H1 (cell line): ENCODE measurements around the gene KRT6C. TPM values are rescaled to one million over a fixed set of nuclear protein-coding genes. Genes with fewer than 3 reads are reported as not detected.

Experiments
- CTCF ChIA-PET: fragments of 300-600 bp; sonication (Branson Sonifier 250); formaldehyde crosslinking; loops from one replicate; lab custom pipeline; 2021; ENCODE audit not compliant: partially characterized antibody; lab: Charles Lee
- POLR2A ChIA-PET: fragments of 300-600 bp; sonication (Branson Sonifier 250); formaldehyde crosslinking; loops from one replicate; lab custom pipeline; 2021; ENCODE audit warnings: inconsistent platforms; ENCODE audit not compliant: partially characterized antibody; lab: Charles Lee
- DNase-seq, 2 experiments: peaks; one replicate each; pipeline versions ENCODE4 v3.0.0 to v3.0.0-alpha.2; 2010 to 2022; ENCODE audit warnings: low spot score in 2 of 2, low read depth in 1 of 2, mixed read lengths in 1 of 2
- FAIRE-seq: peaks from 2 replicates; lab custom pipeline; 2011; peaks lifted over from hg19 to GRCh38; lab: Jason Lieb, UNC
- H2AFZ ChIP-seq: 2 replicates; pipeline ENCODE4 v1.8.1; 2012; ENCODE audit warnings: low read length, inconsistent platforms
- H2AK5ac ChIP-seq: 2 replicates; pipeline ENCODE4 v1.6.1; 2013; ENCODE audit warnings: low read depth, low read length
- H2BK120ac ChIP-seq: replicated peaks from 2 replicates; pipeline ENCODE3; 2013; ENCODE audit warnings: low read depth, low read length, inconsistent platforms
- H2BK12ac ChIP-seq: 2 replicates; pipeline ENCODE4 v1.6.1; 2013; ENCODE audit warnings: low read depth, low read length
- H2BK15ac ChIP-seq: 2 replicates; pipeline ENCODE4 v1.6.1; 2013; ENCODE audit warnings: low read length
- H2BK20ac ChIP-seq: 2 replicates; pipeline ENCODE4 v1.6.1; 2013; ENCODE audit warnings: low read length
- H2BK5ac ChIP-seq: 2 replicates; pipeline ENCODE4 v1.6.1; 2013; ENCODE audit warnings: low read depth, low read length
- H3K14ac ChIP-seq: 2 replicates; pipeline ENCODE4 v1.6.1; 2013; ENCODE audit warnings: inconsistent platforms; ENCODE audit not compliant: insufficient read length
- H3K18ac ChIP-seq: 2 replicates; pipeline ENCODE4 v1.6.1; 2013; ENCODE audit warnings: low read length; ENCODE audit errors: extremely low read depth
- H3K23ac ChIP-seq: 2 replicates; pipeline ENCODE4 v1.6.1; 2013; ENCODE audit warnings: inconsistent platforms; ENCODE audit not compliant: insufficient read length
- H3K23me2 ChIP-seq: 2 replicates; pipeline ENCODE4 v1.6.1; 2013; ENCODE audit warnings: low read depth, low read length
- H3K27ac ChIP-seq: 2 replicates; pipeline ENCODE4 v1.6.1; 2011; ENCODE audit warnings: low read depth, low read length, inconsistent platforms
- H3K27me3 ChIP-seq, 4 experiments: replicated peaks in 1 of 4; 1 replicate in 1 of 4; 2 replicates in 3 of 4; pipeline versions ENCODE4 v1.6.1 to v1.8.1; 2011 to 2013; ENCODE audit warnings: low read length in 3 of 4, mild to moderate bottlenecking in 3 of 4, inconsistent platforms in 2 of 4, mixed read lengths in 2 of 4, moderate library complexity in 1 of 4; ENCODE audit not compliant: control insufficient read depth in 3 of 4, insufficient read depth in 3 of 4; ENCODE audit errors: extremely low read depth in 1 of 4
- H3K36me3 ChIP-seq, 4 experiments: 2 replicates each; pipeline versions ENCODE4 v1.6.1 to v1.8.1; 2011 to 2013; ENCODE audit warnings: mild to moderate bottlenecking in 4 of 4, low read length in 3 of 4, moderate library complexity in 2 of 4, control low read depth in 1 of 4, inconsistent platforms in 1 of 4; ENCODE audit not compliant: insufficient read depth in 4 of 4, control insufficient read depth in 2 of 4
- H3K4ac ChIP-seq: replicated peaks from 2 replicates; pipeline ENCODE3; 2013; ENCODE audit warnings: low read length, low read depth, mixed read lengths, inconsistent platforms; ENCODE audit not compliant: insufficient read length
- H3K4me1 ChIP-seq, 4 experiments: replicated peaks in 1 of 4; 1 replicate in 1 of 4; 2 replicates in 3 of 4; pipeline versions ENCODE4 v1.6.1 to v1.8.1; 2011 to 2013; ENCODE audit warnings: low read length in 3 of 4, inconsistent platforms in 2 of 4, mixed read lengths in 1 of 4; ENCODE audit not compliant: insufficient read depth in 4 of 4, control insufficient read depth in 3 of 4
- H3K4me2 ChIP-seq, 2 experiments: 2 replicates each; pipeline versions ENCODE4 v1.6.1 to v1.8.1; 2011 to 2013; ENCODE audit warnings: low read depth in 2 of 2, low read length in 2 of 2, control low read depth in 1 of 2, inconsistent platforms in 1 of 2, mild to moderate bottlenecking in 1 of 2; ENCODE audit not compliant: insufficient read depth in 1 of 2
- H3K4me3 ChIP-seq, 4 experiments: fragments of 200-600, 300-600 bp in 1 of 4; sonication (generic), shearing (Covaris generic), sonication (Bioruptor Twin) in 1 of 4; 2 replicates each; pipeline versions ENCODE4 v1.5.1 to v1.8.1; 2011 to 2016; ENCODE audit warnings: low read length in 4 of 4, low read depth in 3 of 4, control low read depth in 2 of 4, inconsistent platforms in 2 of 4, mild to moderate bottlenecking in 2 of 4, mixed read lengths in 1 of 4, moderate library complexity in 1 of 4; ENCODE audit not compliant: insufficient read depth in 2 of 4; ENCODE audit errors: extremely low read depth in 1 of 4
- H3K56ac ChIP-seq: replicated peaks from 2 replicates; pipeline ENCODE3; 2013; ENCODE audit warnings: low read depth, mild to moderate bottlenecking, mixed read lengths, low read length, inconsistent platforms; ENCODE audit not compliant: insufficient read length
- H3K79me1 ChIP-seq: 2 replicates; pipeline ENCODE4 v1.6.1; 2013; ENCODE audit warnings: low read depth, low read length, control low read depth
- H3K79me2 ChIP-seq, 2 experiments: 2 replicates each; pipeline versions ENCODE4 v1.6.1 to v1.8.1; 2012 to 2013; ENCODE audit warnings: low read length in 2 of 2, mild to moderate bottlenecking in 2 of 2, inconsistent platforms in 1 of 2; ENCODE audit not compliant: insufficient read depth in 2 of 2, control insufficient read depth in 1 of 2
- H3K9ac ChIP-seq, 4 experiments: replicated peaks in 1 of 4; 1 replicate in 1 of 4; 2 replicates in 3 of 4; pipeline versions ENCODE4 v1.6.1 to v1.8.1; 2011 to 2013; ENCODE audit warnings: low read depth in 3 of 4, low read length in 3 of 4, control low read depth in 2 of 4, mild to moderate bottlenecking in 2 of 4, moderate library complexity in 2 of 4, inconsistent platforms in 1 of 4; ENCODE audit errors: extremely low read depth in 1 of 4
- H3K9me3 ChIP-seq, 2 experiments: 2 replicates each; pipeline versions ENCODE4 v1.6.1 to v1.8.1; 2012 to 2013; ENCODE audit warnings: mild to moderate bottlenecking in 2 of 2, moderate library complexity in 2 of 2, control low read depth in 1 of 2, inconsistent platforms in 1 of 2, low read depth in 1 of 2, low read length in 1 of 2, mixed read lengths in 1 of 2; ENCODE audit not compliant: insufficient read depth in 2 of 2
- H4K20me1 ChIP-seq, 2 experiments: replicated peaks in 1 of 2; 2 replicates each; pipeline versions ENCODE3 to v1.8.1; 2011 to 2013; ENCODE audit warnings: inconsistent platforms in 2 of 2, low read length in 2 of 2, mild to moderate bottlenecking in 1 of 2; ENCODE audit not compliant: insufficient read depth in 2 of 2, control insufficient read depth in 1 of 2
- H4K5ac ChIP-seq: 2 replicates; pipeline ENCODE4 v1.6.1; 2013; ENCODE audit warnings: low read length, low read depth, mixed read lengths, inconsistent platforms; ENCODE audit not compliant: insufficient read length
- H4K8ac ChIP-seq: 2 replicates; pipeline ENCODE4 v1.8.0; 2013; ENCODE audit warnings: mild to moderate bottlenecking, moderate library complexity, low read length, inconsistent platforms; ENCODE audit not compliant: insufficient read depth; ENCODE audit errors: extremely low read depth
- H4K91ac ChIP-seq: replicated peaks from 2 replicates; pipeline ENCODE3; 2013; ENCODE audit warnings: low read length, mixed read lengths, inconsistent platforms; ENCODE audit not compliant: insufficient read length
- ASH2L ChIP-seq: fragments of 200-600, 300-600 bp; sonication (generic); IDR thresholded peaks from one replicate; pipeline ENCODE4 v1.7.1; 2017; ENCODE audit warnings: low read length
- ATF2 ChIP-seq: IDR thresholded peaks from 2 replicates; pipeline ENCODE4 v1.6.1; 2012; ENCODE audit warnings: low read length, inconsistent platforms
- BACH1 ChIP-seq: IDR thresholded peaks from 2 replicates; pipeline ENCODE4 v1.6.1; 2012; ENCODE audit warnings: low read length, improper control_type of control experiment
- CBX8 ChIP-seq: fragments of 300-800, 300-1000 bp; sonication (generic); IDR thresholded peaks from 2 replicates; pipeline ENCODE4 v1.7.1; 2016; ENCODE audit warnings: low read depth, low read length, borderline replicate concordance
- FOSL1 ChIP-seq: IDR thresholded peaks from 2 replicates; pipeline ENCODE4 v1.6.1; 2011; ENCODE audit warnings: mild to moderate bottlenecking, low read depth, low read length, moderate library complexity; ENCODE audit not compliant: insufficient read depth
- GTF2F1 ChIP-seq: IDR thresholded peaks from 2 replicates; pipeline ENCODE4 v1.6.1; 2012; ENCODE audit warnings: low read depth, low read length, improper control_type of control experiment, borderline replicate concordance
- RNF2 ChIP-seq: fragments of 200-900, 300-1000 bp; sonication (generic); IDR thresholded peaks from 2 replicates; pipeline ENCODE4 v1.7.1; 2016; ENCODE audit warnings: borderline replicate concordance, low read depth, mild to moderate bottlenecking, antibody characterized with exemption, low read length; ENCODE audit not compliant: poor library complexity, severe bottlenecking; ENCODE audit errors: missing control alignments
- SUZ12 ChIP-seq: fragments of 200-600 bp; sonication (generic); IDR thresholded peaks from 2 replicates; pipeline ENCODE4 v1.6.1; 2012; ENCODE audit warnings: mild to moderate bottlenecking, inconsistent platforms, low read length, moderate library complexity, mixed read lengths
- YY1 ChIP-seq: IDR thresholded peaks from 2 replicates; pipeline ENCODE4 v1.6.1; 2011; ENCODE audit warnings: low read depth, mild to moderate bottlenecking, low read length
- WGBS, 2 experiments: shearing (Covaris generic) in 1 of 2; methylation state at CpG; one replicate each; pipeline versions ENCODE4 v1.1.6 to v1.1.7; 2013 to 2015; ENCODE audit warnings: low lambda C conversion rate in 2 of 2, mixed read lengths in 2 of 2, inconsistent platforms in 1 of 2, low coverage in 1 of 2, missing lambda C conversion rate in 1 of 2; ENCODE audit not compliant: insufficient replicate concordance in 2 of 2, insufficient coverage in 1 of 2, insufficient read length in 1 of 2; ENCODE audit errors: extremely low coverage in 1 of 2, missing lambda C conversion rate in 1 of 2; 5-methylcytosine and 5-hydroxymethylcytosine counted together
- polyA plus RNA-seq, 7 experiments: library from polyadenylated mRNA; depleted of rRNA in 3 of 7; stranded (reverse) in 5 of 7; unstranded in 2 of 7; fragments of >200 nt in 5 of 7; fragments of 200-250 nt in 2 of 7; gene quantifications; 1 replicate in 5 of 7; 2 replicates in 1 of 7; 4 replicates in 1 of 7; pipeline versions ENCODE4 v1.2.1 to v1.2.3, GENCODE V29; 2011 to 2013; ENCODE audit warnings: missing spikeins in 2 of 7, mixed read lengths in 2 of 7
- total RNA-seq: library from RNA; stranded (reverse); fragmentation: NEBNext Ultra II Directional; extraction: Animal tissue kit (Norgen Biotek cat#: 25700); gene quantifications from 2 replicates; pipeline ENCODE4 v1.2.1, GENCODE V29; 2021

The KRT6C gene
- total and polyA plus RNA-seq, 2 of the 8 experiments (the other 6 are each of a cell fraction or from before 2014, with no cell fraction given), result not detected

GRCh38 chr12:52493172-52493571 is 19.6 kb upstream of the KRT6C start, which contains the start of gene KRT6A:
KRT6A (minus strand) TSS chr12:52493257; CDS start chr12:52493188, 69 bp downstream.
- H2BK15ac ChIP-seq, result no peak within 1 kb of the TSS
- no peak within 1 kb of the TSS for H4K8ac ChIP-seq
- H4K20me1 ChIP-seq, result no peaks in the 10 kb centered on the region
- no peak within 1 kb of the TSS for H3K4me2 ChIP-seq
- no peak within 1 kb of the TSS for H3K18ac ChIP-seq
- no peaks in the 10 kb centered on the region for H3K36me3 ChIP-seq
- H2BK12ac ChIP-seq, result no peak within 1 kb of the TSS
- no peak within 1 kb of the TSS for H3K56ac ChIP-seq
- H2BK20ac ChIP-seq, result no peak within 1 kb of the TSS
- ChIA-PET POLR2A (no interaction called here), CTCF (interaction anchor here (1.1 to 4.6 kb wide), 6 partner anchors 12 to 186 kb away, joined by 3 to 29 read pairs (median 6); no protein-coding TSS in a partner anchor)
- DNase-seq (no peak), FAIRE-seq (no peak)
- no peaks in the 10 kb centered on the region for H3K79me1 ChIP-seq
- H4K5ac ChIP-seq, result no peak within 1 kb of the TSS
- H2BK5ac ChIP-seq, result no peak within 1 kb of the TSS
- H4K91ac ChIP-seq, result no peak within 1 kb of the TSS
- peaks cover 5 to 10% (median 8%) of the 10 kb centered on the region in 4 experiments; a peak in 6 of 7 replicates for H3K4me1 ChIP-seq
- no peak within 1 kb of the TSS for H2AK5ac ChIP-seq
- no peaks in the 10 kb centered on the region; a peak in 1 of 7 replicates for H3K27me3 ChIP-seq
- H3K23ac ChIP-seq, result no peak within 1 kb of the TSS
- no peaks in the 10 kb centered on the region for H3K79me2 ChIP-seq
- H3K9me3 ChIP-seq, result no peaks in the 10 kb centered on the region
- no peaks in the 10 kb centered on the region; the same call in 1 of the 2 replicates for H3K23me2 ChIP-seq
- no peak within 1 kb of the TSS for H3K14ac ChIP-seq
- H2AFZ ChIP-seq, result no peak within 1 kb of the TSS
- no peak within 1 kb of the TSS for H3K4ac ChIP-seq
- H2BK120ac ChIP-seq, result no peak within 1 kb of the TSS
- WGBS, 2 experiments, result 96% methylated on average over 2 of the region's 2 CpGs; no CpG with 5 or more reads in 1 of the 2 experiments
- H3K27ac ChIP-seq, result no peak within 1 kb of the TSS
- no peak within 1 kb of the TSS for H3K4me3 ChIP-seq
- H3K9ac ChIP-seq, result no peak within 1 kb of the TSS
- TF ChIP-seq CBX8 (no peak), FOSL1 (no peak), YY1 (no peak), ASH2L (no peak), ATF2 (no peak), SUZ12 (no peak), BACH1 (no peak), RNF2 (no peak), GTF2F1 (no peak)
